Measurements from ENCODE around the gene BROX.

DNA sequence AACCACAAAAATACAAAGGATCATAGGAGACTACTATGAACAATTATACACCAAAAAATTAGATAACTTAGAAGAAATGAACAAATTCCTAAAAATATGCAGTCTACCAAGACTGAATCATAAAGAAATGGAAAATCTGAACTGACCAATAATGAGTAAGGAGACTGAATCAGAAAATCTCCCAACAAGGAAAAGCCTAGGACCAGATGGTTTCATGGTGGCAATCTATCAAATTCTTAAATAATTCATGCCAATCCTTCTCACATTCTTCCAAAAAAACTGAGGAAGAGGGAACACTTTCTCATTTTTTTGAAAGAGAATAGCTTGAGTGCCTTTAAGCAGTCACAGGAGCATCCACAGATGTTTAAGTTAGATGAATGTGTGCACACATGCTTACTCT, 70.7 kb downstream of the BROX start:
- TF ChIP-seq, protein P1, sequence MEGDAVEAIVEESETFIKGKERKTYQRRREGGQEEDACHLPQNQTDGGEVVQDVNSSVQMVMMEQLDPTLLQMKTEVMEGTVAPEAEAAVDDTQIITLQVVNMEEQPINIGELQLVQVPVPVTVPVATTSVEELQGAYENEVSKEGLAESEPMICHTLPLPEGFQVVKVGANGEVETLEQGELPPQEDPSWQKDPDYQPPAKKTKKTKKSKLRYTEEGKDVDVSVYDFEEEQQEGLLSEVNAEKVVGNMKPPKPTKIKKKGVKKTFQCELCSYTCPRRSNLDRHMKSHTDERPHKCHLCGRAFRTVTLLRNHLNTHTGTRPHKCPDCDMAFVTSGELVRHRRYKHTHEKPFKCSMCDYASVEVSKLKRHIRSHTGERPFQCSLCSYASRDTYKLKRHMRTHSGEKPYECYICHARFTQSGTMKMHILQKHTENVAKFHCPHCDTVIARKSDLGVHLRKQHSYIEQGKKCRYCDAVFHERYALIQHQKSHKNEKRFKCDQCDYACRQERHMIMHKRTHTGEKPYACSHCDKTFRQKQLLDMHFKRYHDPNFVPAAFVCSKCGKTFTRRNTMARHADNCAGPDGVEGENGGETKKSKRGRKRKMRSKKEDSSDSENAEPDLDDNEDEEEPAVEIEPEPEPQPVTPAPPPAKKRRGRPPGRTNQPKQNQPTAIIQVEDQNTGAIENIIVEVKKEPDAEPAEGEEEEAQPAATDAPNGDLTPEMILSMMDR (IDR thresholded peaks at IDR 0.05), result no peak
- TF ChIP-seq TCF7L2 (IDR thresholded peaks at IDR 0.05; ENCODE audit: low read depth, low read length), result no peak
